K562 (cell line): Measurements from ENCODE around the gene ABRAXAS1. TPM values are rescaled to one million over a fixed set of nuclear protein-coding genes. Genes with fewer than 3 reads are reported as not detected.

ENCODE experiments used
- AFF1 ChIP-seq, 2 experiments: fragments of 450-650 bp; IDR thresholded peaks; 2 replicates each; pipeline ENCODE4 v1.6.1; 2018; ENCODE audit warnings: mild to moderate bottlenecking in 2 of 2, low read depth in 1 of 2; ENCODE audit not compliant: partially characterized antibody in 2 of 2
- HDGF ChIP-seq: fragments of 450-650 bp; IDR thresholded peaks from 2 replicates; pipeline ENCODE4 v1.6.1; 2016
- ID3 ChIP-seq, 2 experiments: fragments of 250-450 bp in 1 of 2; fragments of 450-650 bp in 1 of 2; sonication (Bioruptor Pico) in 1 of 2; IDR thresholded peaks; 2 replicates each; pipeline versions ENCODE4 v1.6.1 to v1.8.0; 2016 to 2021; ENCODE audit warnings: mild to moderate bottlenecking in 2 of 2, moderate library complexity in 2 of 2, missing compliant biosample characterization in 1 of 2, missing genetic modification characterization in 1 of 2
- MYBL2 ChIP-seq, 2 experiments: fragments of 450-650 bp in 1 of 2; sonication (generic) in 1 of 2; formaldehyde crosslinking in 1 of 2; IDR thresholded peaks; 2 replicates each; pipeline versions ENCODE4 v1.6.1 to v1.8.1; 2017 to 2022; ENCODE audit warnings: borderline replicate concordance in 1 of 2, inconsistent platforms in 1 of 2, low read depth in 1 of 2, mild to moderate bottlenecking in 1 of 2, missing genetic modification reagents in 1 of 2, moderate library complexity in 1 of 2
- NR2F6 ChIP-seq: fragments of 450-650 bp; formaldehyde crosslinking; IDR thresholded peaks from 2 replicates; pipeline ENCODE4 v1.4.0; 2020; ENCODE audit warnings: mild to moderate bottlenecking
- PTTG1 ChIP-seq: fragments of 450-650 bp; IDR thresholded peaks from 2 replicates; pipeline ENCODE4 v1.6.1; 2016; ENCODE audit warnings: low read depth, mild to moderate bottlenecking, missing genetic modification characterization, missing compliant biosample characterization
- RBM17 ChIP-seq: fragments of 200-400 bp; formaldehyde crosslinking; IDR thresholded peaks from 2 replicates; pipeline ENCODE4 v1.6.1; 2017; ENCODE audit warnings: low read depth, mild to moderate bottlenecking, low read length, borderline replicate concordance
- ZNF133 ChIP-seq: fragments of 250-450 bp; sonication (Bioruptor Pico); IDR thresholded peaks from 2 replicates; pipeline ENCODE4 v1.4.0; 2020; ENCODE audit warnings: mild to moderate bottlenecking
- ZNF184 ChIP-seq: sonication (generic); formaldehyde crosslinking; IDR thresholded peaks from 2 replicates; pipeline ENCODE4 v1.5.0; 2020; ENCODE audit warnings: missing genetic modification reagents
- ZNF398 ChIP-seq: fragments of 250-450 bp; sonication (Bioruptor Pico); IDR thresholded peaks from 2 replicates; pipeline ENCODE4 v1.8.0; 2021; ENCODE audit warnings: moderate library complexity, mild to moderate bottlenecking, inconsistent platforms
- ZNF592 ChIP-seq: fragments of 450-650 bp; IDR thresholded peaks from 2 replicates; pipeline ENCODE4 v1.6.1; 2017; ENCODE audit warnings: antibody characterized with exemption, mild to moderate bottlenecking
- ZNF740 ChIP-seq, 3 experiments: fragments of 200-800 bp in 1 of 3; sonication (Bioruptor generic) in 1 of 3; sonication (generic) in 1 of 3; formaldehyde crosslinking in 1 of 3; IDR thresholded peaks; 2 replicates each; pipeline versions ENCODE4 v1.6.1 to v1.8.0; 2016 to 2022; ENCODE audit warnings: mild to moderate bottlenecking in 2 of 3, missing compliant biosample characterization in 2 of 3, missing genetic modification characterization in 2 of 3, missing genetic modification reagents in 1 of 3
- polyA plus RNA-seq, 8 experiments: library from polyadenylated mRNA; depleted of rRNA in 4 of 8; stranded (reverse) in 5 of 8; unstranded in 3 of 8; fragments of >200 nt; fragmentation: Nextera tagmentation in 2 of 8; fragmentation: Illumina TruSeq in 1 of 8; extraction: Ambion mirVana in 2 of 8; extraction: Trizol in 1 of 8; gene quantifications; 2 replicates each; pipeline versions ENCODE4 v1.2.1 to v1.2.3, GENCODE V29; 2011 to 2014; ENCODE audit warnings: inconsistent platforms in 1 of 8, missing spikeins in 1 of 8
- total RNA-seq, 7 experiments: library from RNA; depleted of rRNA in 6 of 7; stranded (reverse); fragments of >200 nt in 6 of 7; fragmentation: Illumina TruSeq in 2 of 7; extraction: Trizol in 2 of 7; gene quantifications; 2 replicates each; pipeline versions ENCODE4 v1.2.1 to v1.2.3, GENCODE V29; 2011 to 2021; ENCODE audit warnings: low replicate concordance in 1 of 7

ABRAXAS1 gene
- total and polyA plus RNA-seq, 9 of the 15 experiments (the other 6 are each of a cell fraction or from before 2014, with no cell fraction given), result 10.8 to 48.3 (median 22.1) TPM

- TF ChIP-seq AFF1 (IDR thresholded peaks at IDR 0.05; ENCODE audit: low read depth in 1 of 2, partially characterized antibody in 2 of 2), result no peak
- peak; percentile 55; the same call in 1 of the 2 replicates for TF ChIP-seq PTTG1
- no peak for TF ChIP-seq MYBL2 (IDR thresholded peaks at IDR 0.05; ENCODE audit: low read depth)
- no peak for TF ChIP-seq MYBL2 (CRISPR knock-in tag; IDR thresholded peaks at IDR 0.05; ENCODE audit: borderline replicate concordance)
- no peak for TF ChIP-seq ZNF133 (CRISPR knock-in tag)
- TF ChIP-seq ZNF184 (CRISPR knock-in tag), result no peak
- no peak for TF ChIP-seq ID3 (CRISPR knock-in tag; IDR thresholded peaks at IDR 0.05)
- peak; percentile 81 for TF ChIP-seq ID3 (tag; IDR thresholded peaks at IDR 0.05)
- TF ChIP-seq ZNF592, result peak; percentile 68; the same call in 1 of the 2 replicates
- no peak for TF ChIP-seq HDGF
- no peak for TF ChIP-seq ZNF398 (CRISPR knock-in tag)
- TF ChIP-seq ZNF740 (CRISPR knock-in tag; IDR thresholded peaks at IDR 0.05), result no peak
- peak in 1 of 2 experiments; percentile 76; a peak in 1 of 4 replicates for TF ChIP-seq ZNF740 (tag; IDR thresholded peaks at IDR 0.05)
- TF ChIP-seq NR2F6 (CRISPR knock-in tag), result no peak
- no peak for TF ChIP-seq RBM17
These were observed 37.3 kb upstream of the ABRAXAS1 start (continued) for GRCh38 chr4:83522239-83522638.
